Activated CD4-positive, CD25-positive, alpha-beta regulatory T cell treated with anti-CD3 and anti-CD28 coated beads, Interleukin-2, amount 50 U/mL, for 16 hours (primary cell): ENCODE results near the gene CPNE6.
A peak's percentile ranks its signal among the peaks of the same experiment; 100 is the strongest.
"Not testable (repeated sequence)": the region's sequence is repeated elsewhere in the genome, so short reads cannot be mapped to it uniquely, and the experiment has no call there.

ENCODE experiments used
- DNase-seq: peaks from one replicate; pipeline ENCODE4 v3.0.0-alpha.2; 2020; ENCODE audit warnings: low read depth, low spot score

Gene CPNE6

GRCh38 chr14:24105609-24106239, 34.4 kb downstream of the CPNE6 start:
- DNase-seq: not testable (repeated sequence)

GRCh38 chr14:24106672-24107271, 35.4 kb downstream of the CPNE6 start:
- DNase-seq: no peak

GRCh38 chr14:24108336-24108874, 37.0 kb downstream of the CPNE6 start:
- no peak for DNase-seq

GRCh38 chr14:24110060-24110459, 38.7 kb downstream of the CPNE6 start:
- DNase-seq: no peak

- no peak for DNase-seq
Measured at GRCh38 chr14:24110523-24110922, 39.2 kb downstream of the CPNE6 start.

- DNase-seq: no peak
Measured at GRCh38 chr14:24113379-24113800, 42.0 kb downstream of the CPNE6 start.

- peak; percentile 66 for DNase-seq
Measured at GRCh38 chr14:24113801-24114531, 42.6 kb downstream of the CPNE6 start.

GRCh38 chr14:24114532-24115421, 43.4 kb downstream of the CPNE6 start, which contains the start of the genes DCAF11 and NRL:
Gene DCAF11, plus strand, starts transcription at chr14:24114777. Its CDS starts 818 bp downstream, at chr14:24115595.
Gene NRL, minus strand, starts transcription at chr14:24114949. Its CDS starts 32,101 bp downstream, at chr14:24082848.
- DNase-seq: peak; percentile 97

GRCh38 chr14:24115422-24116127, 44.2 kb downstream of the CPNE6 start:
- DNase-seq: no peak

GRCh38 chr14:24116128-24116814, 44.9 kb downstream of the CPNE6 start:
- no peak for DNase-seq

GRCh38 chr14:24117179-24117578, 45.8 kb downstream of the CPNE6 start:
- DNase-seq: no peak

- no peak for DNase-seq
Measured at GRCh38 chr14:24119691-24120090, 48.3 kb downstream of the CPNE6 start.

GRCh38 chr14:24121210-24121609, 49.8 kb downstream of the CPNE6 start:
- DNase-seq: no peak

- DNase-seq: no peak
Measured at GRCh38 chr14:24122416-24122815, 51.1 kb downstream of the CPNE6 start.

- DNase-seq: no peak
Measured at GRCh38 chr14:24122898-24123297, 51.5 kb downstream of the CPNE6 start.

GRCh38 chr14:24123424-24124417, 52.4 kb downstream of the CPNE6 start:
- no peak for DNase-seq

- no peak for DNase-seq
Measured at GRCh38 chr14:24126939-24127338, 55.6 kb downstream of the CPNE6 start.

- DNase-seq: no peak
Measured at GRCh38 chr14:24127673-24128072, 56.3 kb downstream of the CPNE6 start.
